Gastrocnemius medialis (tissue), 4 donors: Measurements from ENCODE around the gene GVQW3.

Experiments used
- CTCF ChIP-seq, 5 experiments: fragments of 450-650 bp in 3 of 5; fragments of 200-600 bp in 2 of 5; sonication (generic) in 2 of 5; IDR thresholded peaks in 4 of 5; conservative IDR thresholded peaks in 1 of 5; 1 replicate in 4 of 5; 2 replicates in 1 of 5; pipeline ENCODE4 v1.5.1; 2016 to 2019; ENCODE audit warnings: antibody characterized with exemption in 5 of 5, mild to moderate bottlenecking in 3 of 5, moderate library complexity in 3 of 5
- POLR2A ChIP-seq, 2 donors: fragments of 450-650 bp; IDR thresholded peaks; one replicate each; pipeline ENCODE4 v1.6.1; 2017; ENCODE audit warnings: antibody characterized with exemption in 2 of 2, mild to moderate bottlenecking in 2 of 2, moderate library complexity in 2 of 2

- no peak for TF ChIP-seq POLR2A (IDR thresholded peaks at IDR 0.05)
- no peak for TF ChIP-seq CTCF (IDR thresholded peaks at IDR 0.05 in 4 of 5, conservative IDR thresholded peaks at IDR 0.05 in 1 of 5)
Measured at GRCh38 chr11:76336597-76336996, 44.5 kb upstream of the GVQW3 start.
